Upper lobe of right lung (tissue), 1 donor: ENCODE results near the gene ITSN2. TPM values are rescaled to one million over a fixed set of nuclear protein-coding genes. Genes with fewer than 3 reads are reported as not detected.
A peak's percentile ranks its signal among the peaks of the same experiment; 100 is the strongest.

ENCODE experiments used
- ATAC-seq: fragments of 200-7000 bp; cut with Tn5 transposase; one replicate; pipeline ENCODE4 v1.9.1; 2020; ENCODE audit warnings: mild to moderate bottlenecking, moderate library complexity
- DNase-seq: peaks from one replicate; pipeline ENCODE4 v3.0.0-alpha.2; 2020
- H3K27ac ChIP-seq: fragments of 200-600 bp; one replicate; pipeline ENCODE4 v1.8.0; 2022
- H3K27me3 ChIP-seq: fragments of 200-600 bp; one replicate; pipeline ENCODE4 v1.8.0; 2022; ENCODE audit warnings: mild to moderate bottlenecking
- H3K36me3 ChIP-seq: fragments of 200-600 bp; one replicate; pipeline ENCODE4 v1.8.0; 2022
- H3K4me1 ChIP-seq: fragments of 200-600 bp; one replicate; pipeline ENCODE4 v1.8.0; 2022
- H3K4me3 ChIP-seq: fragments of 200-600 bp; one replicate; pipeline ENCODE4 v1.8.0; 2022; ENCODE audit warnings: mild to moderate bottlenecking
- H3K9me3 ChIP-seq: fragments of 200-600 bp; one replicate; pipeline ENCODE4 v1.8.0; 2022
- CTCF ChIP-seq: fragments of 200-600 bp; IDR thresholded peaks from one replicate; pipeline ENCODE4 v1.8.0; 2022; ENCODE audit warnings: antibody characterized with exemption
- intact Hi-C: fragments of 100-400 bp; cut with DNase I; formaldehyde crosslinking; loops from one replicate; pipeline ENCODE4 v1.11.0; 2022
- total RNA-seq: library from RNA; stranded (reverse); fragmentation: NEBNext Ultra II Directional; extraction: Animal tissue kit (Norgen Biotek cat#: 25700); gene quantifications from one replicate; pipeline ENCODE4 v1.2.1, GENCODE V29; 2021
- donor health status: DM: no; HTN: yes; CAD: no; lungs with severe emphysema.

ITSN2 gene
- total RNA-seq, 1 donor from 2014 or later: 104 TPM

- ATAC-seq: no peak
- Histone ChIP-seq H3K36me3 (peaks cover 73% of the 10 kb centered on the region), H3K27ac (peak overlapping the region; percentile 32)
These were observed 55.7 kb downstream of the ITSN2 start for GRCh38 chr2:24304631-24305030.

DNA sequence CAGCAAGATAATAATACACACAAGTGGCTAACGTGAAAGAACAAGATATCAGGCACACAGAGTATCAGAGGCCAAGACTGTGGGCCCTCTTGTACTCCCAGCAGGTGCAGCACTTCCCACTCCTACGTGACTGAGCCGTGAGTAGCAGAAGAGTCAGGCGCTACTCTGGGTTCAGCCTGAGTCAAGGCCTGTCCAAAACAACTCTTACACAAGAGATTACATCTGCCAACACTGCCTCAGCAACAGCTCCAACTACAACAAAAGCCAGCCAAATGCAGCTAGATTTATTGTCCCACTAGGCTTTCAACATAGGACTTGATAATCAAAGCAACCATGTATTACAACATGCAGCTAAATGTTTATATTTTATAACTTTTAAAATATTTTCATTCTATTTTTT, 56.2 kb downstream of the ITSN2 start:
- Histone ChIP-seq H3K36me3 (peaks cover 73% of the 10 kb centered on the region), H3K27me3 (no peaks in the 10 kb centered on the region), H3K4me1 (peaks cover 6% of the 10 kb centered on the region), H3K4me3 (no peak overlapping the region), H3K27ac (peak overlapping the region; percentile 32), H3K9me3 (no peaks in the 10 kb centered on the region)
- DNase-seq (peak; percentile 70), ATAC-seq (peak; percentile 98)
- intact Hi-C loops: no loop called here
- no peak for TF ChIP-seq CTCF

More at GRCh38 chr2:24304631-24305030, 55.7 kb downstream of the ITSN2 start:
- Histone ChIP-seq H3K27me3 (no peaks in the 10 kb centered on the region), H3K4me1 (peaks cover 6% of the 10 kb centered on the region), H3K9me3 (no peaks in the 10 kb centered on the region), H3K4me3 (no peak overlapping the region)
- no peak for TF ChIP-seq CTCF
- intact Hi-C loops: no loop called here
- DNase-seq: no peak

DNA sequence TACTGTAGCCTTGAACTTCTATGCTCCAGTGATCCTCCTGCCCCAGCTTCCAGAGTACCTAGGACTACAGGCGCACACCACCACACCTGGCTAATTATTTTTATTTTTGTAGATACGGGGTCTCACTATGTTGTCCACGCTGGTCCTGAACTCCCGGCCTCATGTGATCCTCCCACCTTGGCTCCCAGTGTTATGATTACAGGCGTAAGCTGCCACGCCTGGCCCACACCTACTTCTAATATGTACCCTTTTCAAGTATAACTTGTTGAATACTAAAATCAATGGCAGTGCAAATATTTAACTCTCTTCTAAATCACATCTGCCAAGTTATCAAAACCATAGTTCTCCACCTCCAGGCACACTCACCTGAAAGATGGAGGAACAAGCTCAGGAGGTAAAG, 58.7 kb downstream of the ITSN2 start:
- peaks cover 79% of the 10 kb centered on the region for H3K36me3 ChIP-seq
- ATAC-seq: peak; percentile 55
- no peak for TF ChIP-seq CTCF

DNA sequence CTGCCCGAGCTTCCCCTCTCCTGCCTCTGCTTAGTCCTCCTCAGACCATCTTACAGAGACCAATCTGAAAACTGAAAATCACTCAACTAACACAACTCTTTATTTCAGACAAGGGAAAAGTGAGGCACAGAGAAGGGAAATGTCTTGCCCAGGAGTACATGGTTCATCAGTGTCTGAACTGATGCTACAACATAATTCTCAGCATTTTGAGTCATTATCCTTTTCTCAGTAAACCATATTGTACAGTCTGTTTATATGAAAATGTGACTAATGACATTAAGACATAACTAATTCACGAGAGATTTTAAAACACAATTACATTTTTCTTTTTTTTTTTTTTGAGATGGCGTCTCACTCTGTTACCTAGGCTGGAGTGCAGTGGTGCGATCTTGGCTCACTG, 62.7 kb downstream of the ITSN2 start:
- Histone ChIP-seq H3K27me3 (no peaks in the 10 kb centered on the region), H3K4me1 (no peaks in the 10 kb centered on the region), H3K4me3 (no peak overlapping the region), H3K36me3 (peaks cover 98% of the 10 kb centered on the region), H3K27ac (no peak overlapping the region), H3K9me3 (no peaks in the 10 kb centered on the region)
- TF ChIP-seq CTCF: no peak
- DNase-seq: no peak
- intact Hi-C loops: no loop called here
- ATAC-seq: no peak

More for the DNA sequence above, 58.7 kb downstream of the ITSN2 start:
- DNase-seq: no peak
- Histone ChIP-seq H3K27ac (no peak overlapping the region), H3K4me1 (peaks cover 6% of the 10 kb centered on the region), H3K27me3 (no peaks in the 10 kb centered on the region), H3K4me3 (no peak overlapping the region), H3K9me3 (no peaks in the 10 kb centered on the region)
- intact Hi-C loops: no loop called here

GRCh38 chr2:24287171-24287570, 73.2 kb downstream of the ITSN2 start:
- intact Hi-C loops: no loop called here
- DNase-seq (no peak), ATAC-seq (no peak)
- no peak overlapping the region for H3K27ac ChIP-seq
- H3K4me1 ChIP-seq: no peaks in the 10 kb centered on the region
- TF ChIP-seq CTCF: no peak
- H3K4me3 ChIP-seq: no peak overlapping the region
- no peaks in the 10 kb centered on the region for H3K27me3 ChIP-seq
- H3K9me3 ChIP-seq: no peaks in the 10 kb centered on the region
- H3K36me3 ChIP-seq: peaks cover 79% of the 10 kb centered on the region
